Measurements from ENCODE around the gene CFD.

Gene CFD

GRCh38 chr19:824885-825284 is 34.6 kb upstream of the CFD start:
- Histone ChIP-seq H3F3A (ENCODE audit: low read depth) (no peaks in the 10 kb centered on the region), H3K4me3 (ENCODE audit: low read length, poor library complexity, severe bottlenecking) (no peak overlapping the region), H3K36me3 (ENCODE audit: insufficient read depth, low read length) (no peaks in the 10 kb centered on the region), H2AFZ (ENCODE audit: low read length) (no peak overlapping the region), H3K4me2 (ENCODE audit: low read depth, low read length, poor library complexity, severe bottlenecking) (no peak overlapping the region), H3K4me1 (ENCODE audit: insufficient read depth, low read length, poor library complexity, severe bottlenecking) (no peaks in the 10 kb centered on the region), H3K9ac (ENCODE audit: low read depth, low read length, poor library complexity, severe bottlenecking) (no peak overlapping the region), H3K9me3 (ENCODE audit: insufficient read depth, low read depth, low read length) (no peaks in the 10 kb centered on the region), H4K20me1 (ENCODE audit: insufficient read depth, low read length, poor library complexity, severe bottlenecking) (no peaks in the 10 kb centered on the region), H3K27me3 (ENCODE audit: insufficient read depth, low read length, poor library complexity, severe bottlenecking) (no peaks in the 10 kb centered on the region), H3K9me2 (replicated peaks; ENCODE audit: low read depth, low read length) (no peaks in the 10 kb centered on the region), H3K79me2 (ENCODE audit: insufficient read depth, low read length) (no peaks in the 10 kb centered on the region)
- TF ChIP-seq CTCF (conservative IDR thresholded peaks at IDR 0.05; ENCODE audit: low read length) (no peak), EZH2phosphoT487 (IDR thresholded peaks at IDR 0.05; ENCODE audit: borderline replicate concordance) (no peak)

GRCh38 chr19:825897-826644 is 33.4 kb upstream of the CFD start:
- H2AFZ ChIP-seq (ENCODE audit: low read length), result no peak overlapping the region
- H3F3A ChIP-seq (ENCODE audit: low read depth), result no peaks in the 10 kb centered on the region
- TF ChIP-seq EZH2phosphoT487 (IDR thresholded peaks at IDR 0.05; ENCODE audit: borderline replicate concordance), result no peak
- TF ChIP-seq CTCF (conservative IDR thresholded peaks at IDR 0.05; ENCODE audit: low read length), result no peak
- H3K9me3 ChIP-seq (ENCODE audit: insufficient read depth, low read depth, low read length), result no peaks in the 10 kb centered on the region
- no peaks in the 10 kb centered on the region for H3K79me2 ChIP-seq (ENCODE audit: insufficient read depth, low read length)
- no peak overlapping the region for H3K4me3 ChIP-seq (ENCODE audit: low read length, poor library complexity, severe bottlenecking)
- no peak overlapping the region for H3K9ac ChIP-seq (ENCODE audit: low read depth, low read length, poor library complexity, severe bottlenecking)
- no peaks in the 10 kb centered on the region for H3K4me1 ChIP-seq (ENCODE audit: insufficient read depth, low read length, poor library complexity, severe bottlenecking)
- no peak overlapping the region for H3K4me2 ChIP-seq (ENCODE audit: low read depth, low read length, poor library complexity, severe bottlenecking)
- no peaks in the 10 kb centered on the region for H3K36me3 ChIP-seq (ENCODE audit: insufficient read depth, low read length)
- no peaks in the 10 kb centered on the region for H3K9me2 ChIP-seq (replicated peaks; ENCODE audit: low read depth, low read length)
- no peaks in the 10 kb centered on the region for H4K20me1 ChIP-seq (ENCODE audit: insufficient read depth, low read length, poor library complexity, severe bottlenecking)
- H3K27me3 ChIP-seq (ENCODE audit: insufficient read depth, low read length, poor library complexity, severe bottlenecking), result no peaks in the 10 kb centered on the region

GRCh38 chr19:827314-827709 is 32.2 kb upstream of the CFD start:
- Histone ChIP-seq H3K4me3 (ENCODE audit: low read length, poor library complexity, severe bottlenecking) (no peak overlapping the region), H3K9me3 (ENCODE audit: insufficient read depth, low read depth, low read length) (no peaks in the 10 kb centered on the region), H4K20me1 (ENCODE audit: insufficient read depth, low read length, poor library complexity, severe bottlenecking) (no peaks in the 10 kb centered on the region), H2AFZ (ENCODE audit: low read length) (no peak overlapping the region), H3K9ac (ENCODE audit: low read depth, low read length, poor library complexity, severe bottlenecking) (no peak overlapping the region), H3K9me2 (replicated peaks; ENCODE audit: low read depth, low read length) (no peaks in the 10 kb centered on the region), H3K4me1 (ENCODE audit: insufficient read depth, low read length, poor library complexity, severe bottlenecking) (no peaks in the 10 kb centered on the region), H3K36me3 (ENCODE audit: insufficient read depth, low read length) (no peaks in the 10 kb centered on the region), H3K79me2 (ENCODE audit: insufficient read depth, low read length) (no peaks in the 10 kb centered on the region), H3K27me3 (ENCODE audit: insufficient read depth, low read length, poor library complexity, severe bottlenecking) (no peaks in the 10 kb centered on the region), H3F3A (ENCODE audit: low read depth) (no peaks in the 10 kb centered on the region), H3K4me2 (ENCODE audit: low read depth, low read length, poor library complexity, severe bottlenecking) (no peak overlapping the region)
- TF ChIP-seq CTCF (conservative IDR thresholded peaks at IDR 0.05; ENCODE audit: low read length), result no peak
- no peak for TF ChIP-seq EZH2phosphoT487 (IDR thresholded peaks at IDR 0.05; ENCODE audit: borderline replicate concordance)
